Suprapubic skin (tissue), 3 donors: ENCODE measurements around the gene POLR1E.

Experiments
- EP300 ChIP-seq: sonication (generic); formaldehyde crosslinking; IDR thresholded peaks from one replicate; pipeline ENCODE4 v1.6.1; 2017; ENCODE audit warnings: antibody characterized with exemption
- POLR2A ChIP-seq, 2 donors: fragments of 450-650 bp; IDR thresholded peaks; one replicate each; pipeline ENCODE4 v1.6.1; 2017; ENCODE audit warnings: antibody characterized with exemption in 2 of 2, mild to moderate bottlenecking in 2 of 2, moderate library complexity in 2 of 2
- TF ChIP-seq, protein P1 (sequence below), 2 donors: fragments of 200-600 bp in 1 of 2; fragments of 450-650 bp in 1 of 2; sonication (generic) in 1 of 2; IDR thresholded peaks; one replicate each; pipeline ENCODE4 v1.5.1; 2016 to 2019; ENCODE audit warnings: antibody characterized with exemption in 2 of 2, mild to moderate bottlenecking in 1 of 2, moderate library complexity in 1 of 2

DNA sequence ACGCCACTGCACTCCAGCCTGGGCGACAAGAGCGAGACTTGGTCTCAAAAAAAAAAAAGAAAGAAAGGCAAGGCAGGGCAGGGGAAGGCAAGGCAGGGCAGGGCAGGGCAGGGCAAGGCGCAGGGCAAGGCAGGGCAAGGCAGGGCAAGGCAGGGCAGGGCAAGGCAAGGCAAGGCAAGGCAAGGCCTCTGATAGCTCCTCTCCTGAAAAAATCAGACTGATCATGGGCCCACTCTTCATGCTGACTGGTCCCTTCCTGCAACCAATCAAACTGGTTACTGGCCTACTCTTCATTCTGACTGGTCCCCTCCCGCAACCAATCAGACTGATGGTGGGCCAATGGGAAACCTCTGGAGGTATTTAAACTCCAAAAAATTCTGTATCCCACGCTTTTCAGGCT is 17.1 kb upstream of the POLR1E start:
- TF ChIP-seq, protein P1, sequence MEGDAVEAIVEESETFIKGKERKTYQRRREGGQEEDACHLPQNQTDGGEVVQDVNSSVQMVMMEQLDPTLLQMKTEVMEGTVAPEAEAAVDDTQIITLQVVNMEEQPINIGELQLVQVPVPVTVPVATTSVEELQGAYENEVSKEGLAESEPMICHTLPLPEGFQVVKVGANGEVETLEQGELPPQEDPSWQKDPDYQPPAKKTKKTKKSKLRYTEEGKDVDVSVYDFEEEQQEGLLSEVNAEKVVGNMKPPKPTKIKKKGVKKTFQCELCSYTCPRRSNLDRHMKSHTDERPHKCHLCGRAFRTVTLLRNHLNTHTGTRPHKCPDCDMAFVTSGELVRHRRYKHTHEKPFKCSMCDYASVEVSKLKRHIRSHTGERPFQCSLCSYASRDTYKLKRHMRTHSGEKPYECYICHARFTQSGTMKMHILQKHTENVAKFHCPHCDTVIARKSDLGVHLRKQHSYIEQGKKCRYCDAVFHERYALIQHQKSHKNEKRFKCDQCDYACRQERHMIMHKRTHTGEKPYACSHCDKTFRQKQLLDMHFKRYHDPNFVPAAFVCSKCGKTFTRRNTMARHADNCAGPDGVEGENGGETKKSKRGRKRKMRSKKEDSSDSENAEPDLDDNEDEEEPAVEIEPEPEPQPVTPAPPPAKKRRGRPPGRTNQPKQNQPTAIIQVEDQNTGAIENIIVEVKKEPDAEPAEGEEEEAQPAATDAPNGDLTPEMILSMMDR (IDR thresholded peaks at IDR 0.05) = no peak
- TF ChIP-seq POLR2A (IDR thresholded peaks at IDR 0.05) (no peak), EP300 (no peak)
